Activated CD8-positive, alpha-beta T cell treated with anti-CD3 and anti-CD28 coated beads, Interleukin-2, amount 10 ng/mL, durations not matched to agents 7 days and 5 days (primary cell): ENCODE data around the gene EAF2. TPM values are rescaled to one million over a fixed set of nuclear protein-coding genes. Genes with fewer than 3 reads are reported as not detected.

Experiments
- ATAC-seq: fragments of 150-1000 bp; cut with Tn5 transposase; one replicate; pipeline ENCODE4 v1.10.0; 2021; ENCODE audit warnings: moderate library complexity
- CTCF ChIA-PET: fragments of 350-600 bp; sonication (Branson Sonifier 250); formaldehyde crosslinking; loops from one replicate; lab custom pipeline; 2021; ENCODE audit warnings: antibody characterized with exemption; lab: Charles Lee
- POLR2A ChIA-PET: fragments of 350-600 bp; sonication (Branson Sonifier 250); formaldehyde crosslinking; loops from one replicate; lab custom pipeline; 2021; ENCODE audit warnings: antibody characterized with exemption; lab: Charles Lee
- DNase-seq: peaks from one replicate; pipeline ENCODE4 v3.0.0-alpha.2; 2020
- H3K27ac Mint-ChIP-seq: one replicate; pipeline ENCODE4 v1.8.0; 2021; ENCODE audit warnings: mild to moderate bottlenecking, mixed read lengths
- H3K27me3 Mint-ChIP-seq: one replicate; pipeline ENCODE4 v1.8.0; 2021; ENCODE audit warnings: low read depth, mixed read lengths
- H3K36me3 Mint-ChIP-seq: one replicate; pipeline ENCODE4 v1.8.0; 2021; ENCODE audit warnings: low read depth, mixed read lengths
- H3K4me1 Mint-ChIP-seq: one replicate; pipeline ENCODE4 v1.8.0; 2021; ENCODE audit warnings: low read depth, mixed read lengths
- H3K4me3 Mint-ChIP-seq: one replicate; pipeline ENCODE4 v1.8.0; 2021; ENCODE audit warnings: mild to moderate bottlenecking, mixed read lengths
- H3K9me3 Mint-ChIP-seq: one replicate; pipeline ENCODE4 v1.8.0; 2022; ENCODE audit warnings: mixed read lengths; ENCODE audit not compliant: insufficient read depth
- total RNA-seq, 2 experiments: library from RNA; stranded (reverse); gene quantifications; one replicate each; pipeline ENCODE4 v1.2.3, GENCODE V29; 2021

EAF2 gene
- total RNA-seq, 2 experiments from 2014 or later: 12.8 to 13.1 TPM

- peaks cover 12% of the 10 kb centered on the region for H3K36me3 Mint-ChIP-seq
- H3K4me3 Mint-ChIP-seq: no peak overlapping the region
- ChIA-PET POLR2A (no interaction called here), CTCF (no interaction called here)
- DNase-seq: no peak
- no peaks in the 10 kb centered on the region for H3K9me3 Mint-ChIP-seq
- no peak overlapping the region for H3K27ac Mint-ChIP-seq
- no peaks in the 10 kb centered on the region for H3K4me1 Mint-ChIP-seq
- ATAC-seq: no peak
- H3K27me3 Mint-ChIP-seq: no peaks in the 10 kb centered on the region
These were observed 78.4 kb downstream of the EAF2 start for GRCh38 chr3:121913305-121913990.

GRCh38 chr3:121914081-121914998 is 79.3 kb downstream of the EAF2 start:
- Mint-ChIP-seq H3K36me3 (peaks cover 6% of the 10 kb centered on the region), H3K27me3 (no peaks in the 10 kb centered on the region), H3K27ac (no peak overlapping the region), H3K4me3 (no peak overlapping the region), H3K4me1 (no peaks in the 10 kb centered on the region), H3K9me3 (no peaks in the 10 kb centered on the region)
- ChIA-PET CTCF (no interaction called here), POLR2A (no interaction called here)
- no peak for ATAC-seq
- DNase-seq: no peak

GRCh38 chr3:121916189-121916588 is 81.2 kb downstream of the EAF2 start:
- peaks cover 5% of the 10 kb centered on the region for H3K36me3 Mint-ChIP-seq
- ATAC-seq: no peak

GRCh38 chr3:121918779-121919483 is 83.9 kb downstream of the EAF2 start:
- DNase-seq (no peak), ATAC-seq (no peak)
- Mint-ChIP-seq H3K27ac (no peak overlapping the region), H3K4me1 (no peaks in the 10 kb centered on the region), H3K27me3 (no peaks in the 10 kb centered on the region), H3K36me3 (peaks cover 4% of the 10 kb centered on the region), H3K9me3 (no peaks in the 10 kb centered on the region), H3K4me3 (no peak overlapping the region)
- ChIA-PET CTCF (no interaction called here), POLR2A (no interaction called here)

More at GRCh38 chr3:121916189-121916588, 81.2 kb downstream of the EAF2 start:
- Mint-ChIP-seq H3K9me3 (no peaks in the 10 kb centered on the region), H3K27ac (no peak overlapping the region), H3K27me3 (no peaks in the 10 kb centered on the region), H3K4me1 (no peaks in the 10 kb centered on the region), H3K4me3 (no peak overlapping the region)
- CTCF ChIA-PET: interaction anchor here (0.6 kb wide), 1 partner anchor 247 kb away, joined by 3 read pairs; no protein-coding TSS in a partner anchor
- POLR2A ChIA-PET: no interaction called here
- no peak for DNase-seq

GRCh38 chr3:121924734-121925133 is 89.7 kb downstream of the EAF2 start:
- ChIA-PET CTCF (no interaction called here), POLR2A (interaction anchor here (1.0 kb wide), 1 partner anchor 15 kb away, joined by 3 read pairs; no protein-coding TSS in a partner anchor)
- Mint-ChIP-seq H3K4me1 (no peaks in the 10 kb centered on the region), H3K4me3 (no peak overlapping the region), H3K9me3 (no peaks in the 10 kb centered on the region), H3K36me3 (peaks cover 11% of the 10 kb centered on the region), H3K27ac (no peak overlapping the region), H3K27me3 (no peaks in the 10 kb centered on the region)
- DNase-seq: no peak
- no peak for ATAC-seq

GRCh38 chr3:121926380-121926779 is 91.4 kb downstream of the EAF2 start:
- H3K27ac Mint-ChIP-seq: no peak overlapping the region
- H3K36me3 Mint-ChIP-seq: peaks cover 14% of the 10 kb centered on the region
- H3K4me3 Mint-ChIP-seq: no peak overlapping the region
- DNase-seq (no peak), ATAC-seq (no peak)
- ChIA-PET POLR2A (no interaction called here), CTCF (no interaction called here)
- no peaks in the 10 kb centered on the region for H3K4me1 Mint-ChIP-seq
- no peaks in the 10 kb centered on the region for H3K27me3 Mint-ChIP-seq
- no peaks in the 10 kb centered on the region for H3K9me3 Mint-ChIP-seq

Other genes with a start within 250 kb of the EAF2 start
- gene FBXO40, start 241.8 kb upstream of the EAF2 start, total RNA-seq: not detected
- 100 to 1,000 TPM; 280 to 288 TPM for gene HCLS1, start 174.3 kb upstream of the EAF2 start, total RNA-seq
- gene GOLGB1, start 85.5 kb upstream of the EAF2 start, total RNA-seq: 10 to 100 TPM; 26.0 to 27.4 TPM
- gene IQCB1, start 149 bp upstream of the EAF2 start, total RNA-seq: 10 to 100 TPM; 35.8 to 40.2 TPM
- 1 to 10 TPM; 1.9 to 3.9 TPM for gene SLC15A2, start 59.2 kb downstream of the EAF2 start, total RNA-seq
- gene ILDR1, start 187.0 kb downstream of the EAF2 start, total RNA-seq: under 1 TPM in 1 of 2 experiments, not detected in 1; 0.16 TPM
- gene CD86, start 220.2 kb downstream of the EAF2 start, total RNA-seq: 1 to 10 TPM in 1 of 2 experiments, under 1 TPM in 1; 0.95 to 1.5 TPM